Cortex of kidney (tissue), 1 donor: Measurements from ENCODE around the gene DLEC1.
"Not testable (repeated sequence)": the region's sequence is repeated elsewhere in the genome, so short reads cannot be mapped to it uniquely, and the experiment has no call there.

Experiments
- DNase-seq: peaks from one replicate; lab custom pipeline; 2025; lab: John Stamatoyannopoulos, UW

DLEC1 gene

GRCh38 chr3:38121451-38121831 is 82.4 kb downstream of the DLEC1 start:
- DNase-seq = no peak

- DNase-seq = no peak
These were observed 82.9 kb downstream of the DLEC1 start for GRCh38 chr3:38121832-38122461.

GRCh38 chr3:38122712-38123290 is 83.8 kb downstream of the DLEC1 start:
- DNase-seq = no peak

GRCh38 chr3:38124324-38125122 is 85.5 kb downstream of the DLEC1 start:
- DNase-seq = no peak

- no peak for DNase-seq
These were observed 86.5 kb downstream of the DLEC1 start for GRCh38 chr3:38125305-38126120.

- no peak for DNase-seq
These were observed 87.3 kb downstream of the DLEC1 start for GRCh38 chr3:38126121-38126892.

GRCh38 chr3:38127611-38128302 is 88.7 kb downstream of the DLEC1 start:
- DNase-seq = no peak

- DNase-seq = no peak
These were observed 89.3 kb downstream of the DLEC1 start for GRCh38 chr3:38128303-38128655.

- no peak for DNase-seq
These were observed 90.0 kb downstream of the DLEC1 start for GRCh38 chr3:38129058-38129457.

- no peak for DNase-seq
These were observed 91.6 kb downstream of the DLEC1 start for GRCh38 chr3:38130631-38131065.

GRCh38 chr3:38131621-38132369 is 92.8 kb downstream of the DLEC1 start:
- no peak for DNase-seq

GRCh38 chr3:38133209-38133556 is 94.2 kb downstream of the DLEC1 start:
- no peak for DNase-seq

- DNase-seq = no peak
These were observed 94.8 kb downstream of the DLEC1 start for GRCh38 chr3:38133557-38134405.

- not testable (repeated sequence) for DNase-seq
These were observed 95.6 kb downstream of the DLEC1 start for GRCh38 chr3:38134517-38135143.

- not testable (repeated sequence) for DNase-seq
These were observed 96.7 kb downstream of the DLEC1 start for GRCh38 chr3:38135621-38136277.

- no peak for DNase-seq
These were observed 97.4 kb downstream of the DLEC1 start for GRCh38 chr3:38136393-38136776.

GRCh38 chr3:38136777-38137614 is 98.0 kb downstream of the DLEC1 start, which contains the start of gene ACAA1:
Gene ACAA1, minus strand, starts transcription at chr3:38137127. Its CDS starts 92 bp downstream, at chr3:38137035.
- DNase-seq = peak; percentile 76
